Measurements from ENCODE around the gene RNASEH2A. TPM values are rescaled to one million over a fixed set of nuclear protein-coding genes. Genes with fewer than 3 reads are reported as not detected.

RNASEH2A gene
- total RNA-seq, 1 experiment from 2014 or later = 41.6 TPM

- H3K4me3 Mint-ChIP-seq (ENCODE audit: low read depth, unreplicated experiment) = peak overlapping the region; percentile 76
These were observed 27.6 kb upstream of the RNASEH2A start for GRCh38 chr19:12778905-12779161.

GRCh38 chr19:12779162-12779993 lies 27.0 kb upstream of the RNASEH2A start:
- BruUV-seq (replicated peaks) = no TSS peak
- CTCF ChIA-PET = interaction anchor here (2.9 kb wide), 1 partner anchor 13 kb away, joined by 17 read pairs; the partner anchor contains the start of gene JUNB
- TF ChIP-seq CTCF (IDR thresholded peaks at IDR 0.05; ENCODE audit: unreplicated experiment) = no peak
- H3K4me3 Mint-ChIP-seq (ENCODE audit: low read depth, unreplicated experiment) = peak overlapping the region; percentile 76
- H3K4me1 Mint-ChIP-seq (ENCODE audit: low read depth, unreplicated experiment) = peaks cover 8% of the 10 kb centered on the region
- H3K36me3 Mint-ChIP-seq (ENCODE audit: insufficient read depth, unreplicated experiment) = peaks cover 41% of the 10 kb centered on the region
- intact Hi-C loops (cut with micrococcal nuclease; ENCODE audit: unreplicated experiment) = no loop called here
- peak; percentile 9 for DNase-seq
- no peaks in the 10 kb centered on the region for H3K9me3 Mint-ChIP-seq (ENCODE audit: low read depth, unreplicated experiment)
- H3K27me3 Mint-ChIP-seq (ENCODE audit: unreplicated experiment) = no peaks in the 10 kb centered on the region
- peak overlapping the region; percentile 64 for H3K27ac Mint-ChIP-seq (ENCODE audit: unreplicated experiment)

More at GRCh38 chr19:12778905-12779161, 27.6 kb upstream of the RNASEH2A start:
- intact Hi-C loops (cut with micrococcal nuclease; ENCODE audit: unreplicated experiment) = no loop called here
- BruUV-seq (replicated peaks) = TSS peak; percentile 86
- Mint-ChIP-seq H3K4me1 (ENCODE audit: low read depth, unreplicated experiment) (peaks cover 12% of the 10 kb centered on the region), H3K27me3 (ENCODE audit: unreplicated experiment) (no peaks in the 10 kb centered on the region), H3K9me3 (ENCODE audit: low read depth, unreplicated experiment) (no peaks in the 10 kb centered on the region), H3K36me3 (ENCODE audit: insufficient read depth, unreplicated experiment) (peaks cover 46% of the 10 kb centered on the region), H3K27ac (ENCODE audit: unreplicated experiment) (peak overlapping the region; percentile 93)
- TF ChIP-seq CTCF (IDR thresholded peaks at IDR 0.05; ENCODE audit: unreplicated experiment) = no peak
- DNase-seq = no peak
- CTCF ChIA-PET = interaction anchor here (0.7 to 2.9 kb wide), 3 partner anchors 10 to 69 kb away, joined by 3 to 17 read pairs (median 5); partner anchors contain the start of gene JUNB

GRCh38 chr19:12782174-12782423 lies 24.3 kb upstream of the RNASEH2A start:
- Mint-ChIP-seq H3K9me3 (ENCODE audit: low read depth, unreplicated experiment) (no peaks in the 10 kb centered on the region), H3K27ac (ENCODE audit: unreplicated experiment) (no peak overlapping the region), H3K4me3 (ENCODE audit: low read depth, unreplicated experiment) (no peak overlapping the region), H3K4me1 (ENCODE audit: low read depth, unreplicated experiment) (peaks cover 8% of the 10 kb centered on the region), H3K36me3 (ENCODE audit: insufficient read depth, unreplicated experiment) (peaks cover 25% of the 10 kb centered on the region), H3K27me3 (ENCODE audit: unreplicated experiment) (no peaks in the 10 kb centered on the region)
- BruUV-seq (replicated peaks) = no TSS peak
- intact Hi-C loops (cut with micrococcal nuclease; ENCODE audit: unreplicated experiment) = no loop called here
- no peak for DNase-seq
- TF ChIP-seq CTCF (IDR thresholded peaks at IDR 0.05; ENCODE audit: unreplicated experiment) = no peak
- CTCF ChIA-PET = interaction anchor here (1.0 kb wide), 1 partner anchor 11 kb away, joined by 3 read pairs; no protein-coding TSS in a partner anchor

- Mint-ChIP-seq H3K9me3 (ENCODE audit: low read depth, unreplicated experiment) (no peaks in the 10 kb centered on the region), H3K4me1 (ENCODE audit: low read depth, unreplicated experiment) (peaks cover 8% of the 10 kb centered on the region), H3K4me3 (ENCODE audit: low read depth, unreplicated experiment) (no peak overlapping the region), H3K36me3 (ENCODE audit: insufficient read depth, unreplicated experiment) (peaks cover 23% of the 10 kb centered on the region), H3K27ac (ENCODE audit: unreplicated experiment) (no peak overlapping the region), H3K27me3 (ENCODE audit: unreplicated experiment) (no peaks in the 10 kb centered on the region)
- intact Hi-C loops (cut with micrococcal nuclease; ENCODE audit: unreplicated experiment) = no loop called here
- DNase-seq = peak; percentile 67
- BruUV-seq (replicated peaks) = no TSS peak
- CTCF ChIA-PET = interaction anchor here (1.0 kb wide), 1 partner anchor 11 kb away, joined by 3 read pairs; no protein-coding TSS in a partner anchor
- TF ChIP-seq CTCF (IDR thresholded peaks at IDR 0.05; ENCODE audit: unreplicated experiment) = no peak
These were observed 23.7 kb upstream of the RNASEH2A start for GRCh38 chr19:12782424-12783290.
